HCT116 (cell line): ENCODE measurements around the gene S100A12. TPM values are rescaled to one million over a fixed set of nuclear protein-coding genes. Genes with fewer than 3 reads are reported as not detected.

Experiments used
- ATAC-seq: fragments of 200-7000 bp; cut with Tn5 transposase; 2 replicates; pipeline ENCODE4 v1.9.1; 2020; ENCODE audit warnings: mild to moderate bottlenecking, moderate library complexity
- BruUV-seq: library from RNA; stranded (reverse); fragments of 400-500 nt; replicated peaks from 2 replicates; lab custom pipeline; 2021; lab: Mats Ljungman, UMichigan
- CTCF ChIA-PET: fragments of 300-600 bp; sonication (Branson Sonifier 250); formaldehyde crosslinking; loops from one replicate; lab custom pipeline; 2021; ENCODE audit warnings: antibody characterized with exemption; lab: Charles Lee
- POLR2A ChIA-PET: fragments of 300-600, 350-600 bp; sonication (Branson Sonifier 250); formaldehyde crosslinking; loops from one replicate; lab custom pipeline; 2021; ENCODE audit warnings: antibody characterized with exemption; lab: Charles Lee
- RAD21 ChIA-PET, 2 experiments: fragments of 300-600 bp; sonication (Branson Sonifier 250); formaldehyde crosslinking; loops; one replicate each; lab custom pipeline; 2023; ENCODE audit warnings: low total read pairs in 2 of 2; ENCODE audit not compliant: uncharacterized antibody in 2 of 2, unreplicated experiment in 2 of 2, low non-redundant PET in 1 of 2; lab: Charles Lee
- DNase-seq: peaks from one replicate; pipeline ENCODE4 v3.0.0-alpha.2; 2010; ENCODE audit warnings: low read depth, low spot score
- H2AFZ ChIP-seq: fragments of 200-600 bp; shearing (Covaris generic), sonication (generic); 2 replicates; pipeline ENCODE4 v1.6.1; 2017; ENCODE audit warnings: low read depth, mixed run types, mixed read lengths, antibody characterized with exemption, low read length; ENCODE audit not compliant: poor library complexity, severe bottlenecking
- H3K27ac ChIP-seq: 2 replicates; pipeline ENCODE4 v1.5.1; 2012; ENCODE audit warnings: low read depth, low read length
- H3K27me3 ChIP-seq: fragments of 200-600 bp; sonication (generic); 2 replicates; pipeline ENCODE4 v1.6.1; 2016; ENCODE audit warnings: mixed run types, low read length, mixed read lengths; ENCODE audit not compliant: insufficient read depth
- H3K36me3 ChIP-seq, 2 experiments: fragments of 200-500 bp in 1 of 2; fragments of 200-600 bp in 1 of 2; sonication (Bioruptor generic) in 1 of 2; sonication (generic) in 1 of 2; 2 replicates each; pipeline versions ENCODE4 v1.5.1 to v1.6.1; 2014 to 2016; ENCODE audit warnings: low read length in 2 of 2, inconsistent platforms in 1 of 2, mixed read lengths in 1 of 2, mixed run types in 1 of 2; ENCODE audit not compliant: insufficient read depth in 2 of 2, control insufficient read depth in 1 of 2
- H3K4me1 ChIP-seq, 2 experiments: fragments of 200-600 bp in 1 of 2; sonication (generic) in 1 of 2; 2 replicates each; pipeline versions ENCODE4 v1.5.1 to v1.6.1; 2012 to 2017; ENCODE audit warnings: low read length in 2 of 2, inconsistent platforms in 1 of 2, mild to moderate bottlenecking in 1 of 2, mixed read lengths in 1 of 2, mixed run types in 1 of 2, moderate library complexity in 1 of 2; ENCODE audit not compliant: insufficient read depth in 2 of 2, control insufficient read depth in 1 of 2
- H3K4me2 ChIP-seq: fragments of 200-600 bp; sonication (generic); 2 replicates; pipeline ENCODE4 v1.6.1; 2017; ENCODE audit warnings: mixed run types, low read length, mixed read lengths
- H3K4me3 ChIP-seq, 2 experiments: fragments of 200-600 bp in 1 of 2; sonication (generic) in 1 of 2; replicated peaks in 1 of 2; 2 replicates each; pipeline ENCODE4 v1.5.1; 2011 to 2016; ENCODE audit warnings: low read length in 2 of 2, control low read depth in 1 of 2, low read depth in 1 of 2, mild to moderate bottlenecking in 1 of 2, mixed read lengths in 1 of 2, mixed run types in 1 of 2
- H3K79me2 ChIP-seq: fragments of 200-600 bp; sonication (generic); 2 replicates; pipeline ENCODE4 v1.6.1; 2017; ENCODE audit warnings: mild to moderate bottlenecking, mixed run types, low read length, moderate library complexity, mixed read lengths; ENCODE audit not compliant: insufficient read depth
- H3K9ac ChIP-seq: fragments of 200-600 bp; sonication (generic); 2 replicates; pipeline ENCODE4 v1.6.1; 2016; ENCODE audit warnings: low read length, mixed read lengths
- H3K9me2 ChIP-seq: fragments of 200-600 bp; sonication (generic), shearing (Covaris generic); 2 replicates; pipeline ENCODE4 v1.6.1; 2017; ENCODE audit warnings: mixed run types, mild to moderate bottlenecking, moderate library complexity; ENCODE audit not compliant: insufficient read depth
- H3K9me3 ChIP-seq, 2 experiments: fragments of 200-500 bp in 1 of 2; fragments of 200-600 bp in 1 of 2; sonication (Bioruptor generic) in 1 of 2; sonication (generic) in 1 of 2; 2 replicates each; pipeline ENCODE4 v1.6.1; 2014 to 2017; ENCODE audit warnings: low read length in 2 of 2, mixed read lengths in 2 of 2, inconsistent platforms in 1 of 2, low read depth in 1 of 2, mild to moderate bottlenecking in 1 of 2, mixed run types in 1 of 2, moderate library complexity in 1 of 2; ENCODE audit not compliant: control insufficient read depth in 1 of 2, insufficient read depth in 1 of 2
- H4K20me1 ChIP-seq: fragments of 200-600 bp; sonication (generic), shearing (Covaris generic); 2 replicates; pipeline ENCODE4 v1.6.1; 2017; ENCODE audit warnings: mixed run types, mild to moderate bottlenecking, moderate library complexity; ENCODE audit not compliant: insufficient read depth
- CBX3 ChIP-seq: IDR thresholded peaks from 2 replicates; pipeline ENCODE4 v1.6.1; 2012; ENCODE audit warnings: low read depth
- CEBPB ChIP-seq: IDR thresholded peaks from 2 replicates; pipeline ENCODE4 v1.6.1; 2012; ENCODE audit warnings: low read depth
- EGR1 ChIP-seq: IDR thresholded peaks from 2 replicates; pipeline ENCODE4 v1.6.1; 2012; ENCODE audit warnings: low read depth
- ELF1 ChIP-seq: IDR thresholded peaks from 2 replicates; pipeline ENCODE4 v1.6.1; 2012; ENCODE audit warnings: low read depth, borderline replicate concordance
- EZH2 ChIP-seq: fragments of 200-600 bp; sonication (generic); IDR thresholded peaks from 2 replicates; pipeline ENCODE4 v1.6.1; 2017; ENCODE audit warnings: antibody characterized with exemption, mixed run types
- EZH2phosphoT487 ChIP-seq: fragments of 200-600 bp; IDR thresholded peaks from 2 replicates; pipeline ENCODE4 v1.6.1; 2018; ENCODE audit warnings: antibody characterized with exemption, borderline replicate concordance
- FOSL1 ChIP-seq: IDR thresholded peaks from 2 replicates; pipeline ENCODE4 v1.6.1; 2012; ENCODE audit warnings: low read depth
- JUND ChIP-seq: IDR thresholded peaks from 2 replicates; pipeline ENCODE4 v1.6.1; 2012
- POLR2A ChIP-seq: IDR thresholded peaks from 2 replicates; pipeline ENCODE4 v1.7.0; 2011; ENCODE audit warnings: borderline replicate concordance; ENCODE audit not compliant: insufficient read depth, insufficient read length; ENCODE audit errors: extremely low read depth
- POLR2AphosphoS5 ChIP-seq: IDR thresholded peaks from 2 replicates; pipeline ENCODE4 v1.6.1; 2011; ENCODE audit warnings: mild to moderate bottlenecking, low read depth, low read length, moderate library complexity
- RAD21 ChIP-seq: IDR thresholded peaks from 2 replicates; pipeline ENCODE4 v1.6.1; 2012; ENCODE audit warnings: low read depth, mild to moderate bottlenecking
- SIN3A ChIP-seq: IDR thresholded peaks from 2 replicates; pipeline ENCODE4 v1.6.1; 2012; ENCODE audit warnings: low read depth
- SP1 ChIP-seq: IDR thresholded peaks from 2 replicates; pipeline ENCODE4 v1.6.1; 2012; ENCODE audit warnings: low read depth
- SRF ChIP-seq: IDR thresholded peaks from 2 replicates; pipeline ENCODE4 v1.6.1; 2012; ENCODE audit warnings: low read depth
- YY1 ChIP-seq: IDR thresholded peaks from 2 replicates; pipeline ENCODE4 v1.6.1; 2011; ENCODE audit warnings: low read length, low read depth, moderate library complexity, mild to moderate bottlenecking; ENCODE audit not compliant: insufficient replicate concordance; ENCODE audit errors: extremely low read depth
- ZFX ChIP-seq: fragments of 450-650 bp; IDR thresholded peaks from 2 replicates; pipeline ENCODE4 v1.6.1; 2017
- intact Hi-C: fragments of 100-400 bp; cut with micrococcal nuclease; formaldehyde crosslinking; loops from 2 replicates; pipeline ENCODE4 v1.10.0; 2022
- total RNA-seq: library from RNA; stranded (reverse); gene quantifications from one replicate; pipeline ENCODE4 v1.2.1, GENCODE V29; 2021; ENCODE audit not compliant: unreplicated experiment
- TF ChIP-seq, protein P1 (sequence below): IDR thresholded peaks from 2 replicates; pipeline ENCODE4 v1.6.1; 2012; ENCODE audit warnings: low read depth
- TF ChIP-seq, protein P2 (sequence below): IDR thresholded peaks from 2 replicates; pipeline ENCODE4 v1.6.1; 2012
- TF ChIP-seq, protein P3 (sequence below), 3 experiments: fragments of 200-600 bp in 1 of 3; sonication (generic) in 1 of 3; IDR thresholded peaks in 2 of 3; conservative IDR thresholded peaks in 1 of 3; 2 replicates each; pipeline ENCODE4 v1.5.1; 2012 to 2017; ENCODE audit warnings: low read depth in 2 of 3, low read length in 2 of 3, antibody characterized with exemption in 1 of 3, borderline replicate concordance in 1 of 3, control low read depth in 1 of 3, mild to moderate bottlenecking in 1 of 3, mixed read lengths in 1 of 3, mixed run types in 1 of 3, moderate library complexity in 1 of 3; ENCODE audit not compliant: insufficient read depth in 1 of 3

Gene S100A12
- total RNA-seq, 1 experiment from 2014 or later = not detected

DNA sequence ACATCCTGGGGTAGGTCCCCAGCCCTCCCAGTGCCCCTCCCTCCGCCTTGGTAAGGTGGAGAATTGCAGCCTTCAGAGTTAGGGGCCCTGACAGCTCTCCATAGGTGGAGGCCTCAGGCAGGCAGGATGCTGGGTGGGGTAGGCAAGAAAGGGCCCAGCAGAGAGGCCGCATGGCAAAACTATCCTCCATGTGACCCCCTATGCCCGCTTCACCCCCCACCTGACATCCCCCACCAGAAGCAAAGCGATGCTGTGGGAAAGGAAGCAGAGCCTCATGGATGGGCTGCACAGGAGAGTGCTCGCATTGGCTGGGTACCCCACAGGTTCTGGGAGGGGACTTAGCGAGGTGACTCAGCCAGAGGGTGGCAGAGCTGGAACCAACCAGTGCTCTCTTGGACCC, 16.2 kb downstream of the S100A12 start:
- Histone ChIP-seq H3K27me3 (peaks cover 12% of the 10 kb centered on the region), H3K4me2 (no peak overlapping the region), H3K4me1 (no peaks in the 10 kb centered on the region; a peak in 1 of 4 replicates), H3K9me3 (no peaks in the 10 kb centered on the region), H3K36me3 (no peaks in the 10 kb centered on the region), H2AFZ (no peak overlapping the region), H4K20me1 (no peaks in the 10 kb centered on the region), H3K79me2 (no peaks in the 10 kb centered on the region)
- no peak for DNase-seq
- no TSS peak for BruUV-seq
- POLR2A ChIA-PET = no interaction called here
- TF ChIP-seq CEBPB = no peak
- no peak for TF ChIP-seq CBX3
- no peak for TF ChIP-seq SRF
- no peak for TF ChIP-seq ELF1
- TF ChIP-seq, protein P1, sequence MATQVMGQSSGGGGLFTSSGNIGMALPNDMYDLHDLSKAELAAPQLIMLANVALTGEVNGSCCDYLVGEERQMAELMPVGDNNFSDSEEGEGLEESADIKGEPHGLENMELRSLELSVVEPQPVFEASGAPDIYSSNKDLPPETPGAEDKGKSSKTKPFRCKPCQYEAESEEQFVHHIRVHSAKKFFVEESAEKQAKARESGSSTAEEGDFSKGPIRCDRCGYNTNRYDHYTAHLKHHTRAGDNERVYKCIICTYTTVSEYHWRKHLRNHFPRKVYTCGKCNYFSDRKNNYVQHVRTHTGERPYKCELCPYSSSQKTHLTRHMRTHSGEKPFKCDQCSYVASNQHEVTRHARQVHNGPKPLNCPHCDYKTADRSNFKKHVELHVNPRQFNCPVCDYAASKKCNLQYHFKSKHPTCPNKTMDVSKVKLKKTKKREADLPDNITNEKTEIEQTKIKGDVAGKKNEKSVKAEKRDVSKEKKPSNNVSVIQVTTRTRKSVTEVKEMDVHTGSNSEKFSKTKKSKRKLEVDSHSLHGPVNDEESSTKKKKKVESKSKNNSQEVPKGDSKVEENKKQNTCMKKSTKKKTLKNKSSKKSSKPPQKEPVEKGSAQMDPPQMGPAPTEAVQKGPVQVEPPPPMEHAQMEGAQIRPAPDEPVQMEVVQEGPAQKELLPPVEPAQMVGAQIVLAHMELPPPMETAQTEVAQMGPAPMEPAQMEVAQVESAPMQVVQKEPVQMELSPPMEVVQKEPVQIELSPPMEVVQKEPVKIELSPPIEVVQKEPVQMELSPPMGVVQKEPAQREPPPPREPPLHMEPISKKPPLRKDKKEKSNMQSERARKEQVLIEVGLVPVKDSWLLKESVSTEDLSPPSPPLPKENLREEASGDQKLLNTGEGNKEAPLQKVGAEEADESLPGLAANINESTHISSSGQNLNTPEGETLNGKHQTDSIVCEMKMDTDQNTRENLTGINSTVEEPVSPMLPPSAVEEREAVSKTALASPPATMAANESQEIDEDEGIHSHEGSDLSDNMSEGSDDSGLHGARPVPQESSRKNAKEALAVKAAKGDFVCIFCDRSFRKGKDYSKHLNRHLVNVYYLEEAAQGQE = no peak
- no peak for TF ChIP-seq RAD21
- no peak for TF ChIP-seq POLR2A
- no peak for TF ChIP-seq SP1
- TF ChIP-seq POLR2AphosphoS5 = no peak
- TF ChIP-seq EGR1 = no peak
- no peak for TF ChIP-seq EZH2phosphoT487
- TF ChIP-seq YY1 = no peak
- TF ChIP-seq, protein P2, sequence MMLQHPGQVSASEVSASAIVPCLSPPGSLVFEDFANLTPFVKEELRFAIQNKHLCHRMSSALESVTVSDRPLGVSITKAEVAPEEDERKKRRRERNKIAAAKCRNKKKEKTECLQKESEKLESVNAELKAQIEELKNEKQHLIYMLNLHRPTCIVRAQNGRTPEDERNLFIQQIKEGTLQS = no peak
- no peak for TF ChIP-seq SIN3A
- TF ChIP-seq JUND = no peak
- TF ChIP-seq ZFX = no peak
- TF ChIP-seq EZH2 = no peak
- no peak for TF ChIP-seq FOSL1
- TF ChIP-seq, protein P3, sequence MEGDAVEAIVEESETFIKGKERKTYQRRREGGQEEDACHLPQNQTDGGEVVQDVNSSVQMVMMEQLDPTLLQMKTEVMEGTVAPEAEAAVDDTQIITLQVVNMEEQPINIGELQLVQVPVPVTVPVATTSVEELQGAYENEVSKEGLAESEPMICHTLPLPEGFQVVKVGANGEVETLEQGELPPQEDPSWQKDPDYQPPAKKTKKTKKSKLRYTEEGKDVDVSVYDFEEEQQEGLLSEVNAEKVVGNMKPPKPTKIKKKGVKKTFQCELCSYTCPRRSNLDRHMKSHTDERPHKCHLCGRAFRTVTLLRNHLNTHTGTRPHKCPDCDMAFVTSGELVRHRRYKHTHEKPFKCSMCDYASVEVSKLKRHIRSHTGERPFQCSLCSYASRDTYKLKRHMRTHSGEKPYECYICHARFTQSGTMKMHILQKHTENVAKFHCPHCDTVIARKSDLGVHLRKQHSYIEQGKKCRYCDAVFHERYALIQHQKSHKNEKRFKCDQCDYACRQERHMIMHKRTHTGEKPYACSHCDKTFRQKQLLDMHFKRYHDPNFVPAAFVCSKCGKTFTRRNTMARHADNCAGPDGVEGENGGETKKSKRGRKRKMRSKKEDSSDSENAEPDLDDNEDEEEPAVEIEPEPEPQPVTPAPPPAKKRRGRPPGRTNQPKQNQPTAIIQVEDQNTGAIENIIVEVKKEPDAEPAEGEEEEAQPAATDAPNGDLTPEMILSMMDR (IDR thresholded peaks at IDR 0.05 in 2 of 3, conservative IDR thresholded peaks at IDR 0.05 in 1 of 3; ENCODE audit: borderline replicate concordance in 1 of 3, insufficient read depth in 1 of 3, low read depth in 2 of 3, low read length in 2 of 3) = no peak
- TF ChIP-seq, all 23 proteins: peak for 0
- no peak for ATAC-seq
- ChIA-PET RAD21 (no interaction called here), CTCF (interaction anchor here (1.0 to 1.1 kb wide), 2 partner anchors 136 to 268 kb away, joined by 3 to 5 read pairs; partner anchors contain the start of gene S100A13)
- Histone ChIP-seq H3K27ac (no peak overlapping the region), H3K9me2 (no peaks in the 10 kb centered on the region), H3K9ac (no peak overlapping the region), H3K4me3 (no peak overlapping the region)
- intact Hi-C loops = no loop called here
